ENCODE measurements around the gene ITPR1. TPM values are rescaled to one million over a fixed set of nuclear protein-coding genes. Genes with fewer than 3 reads are reported as not detected.
A peak's percentile ranks its signal among the peaks of the same experiment; 100 is the strongest.

Gene ITPR1
- total and polyA plus RNA-seq, 8 donors = 34.8 to 57.3 (median 42.0) TPM

GRCh38 chr3:4740397-4741105, 247.4 kb downstream of the ITPR1 start:
- intact Hi-C loops (cut with DNase I) = no loop called here
- DNase-seq (no peak), ATAC-seq (no peak)

GRCh38 chr3:4741106-4741403, 247.9 kb downstream of the ITPR1 start:
- Histone ChIP-seq H3K27ac (peak overlapping the region; percentile 79 to 84), H3K36me3 (no peaks in the 10 kb centered on the region), H3K4me3 (peak overlapping the region in 1 of 2 donors; percentile 14), H3K4me1 (peaks cover 22 to 65% of the 10 kb centered on the region in 2 donors), H3K27me3 (no peaks in the 10 kb centered on the region), H3K9me3 (no peaks in the 10 kb centered on the region)
- TF ChIP-seq CTCF (IDR thresholded peaks at IDR 0.05) = no peak
- DNase-seq (no peak), ATAC-seq (no peak)
- intact Hi-C loops (cut with DNase I) = no loop called here

More at GRCh38 chr3:4740397-4741105, 247.4 kb downstream of the ITPR1 start:
- Histone ChIP-seq H3K4me1 (peaks cover 26 to 65% of the 10 kb centered on the region in 2 donors), H3K4me3 (peak overlapping the region in 1 of 2 donors; percentile 14), H3K36me3 (no peaks in the 10 kb centered on the region), H3K9me3 (no peaks in the 10 kb centered on the region), H3K27ac (peak overlapping the region; percentile 79 to 84), H3K27me3 (no peaks in the 10 kb centered on the region)
- no peak for TF ChIP-seq CTCF (IDR thresholded peaks at IDR 0.05)

GRCh38 chr3:4741404-4742307, 248.5 kb downstream of the ITPR1 start:
- intact Hi-C loops (cut with DNase I) = no loop called here
- Histone ChIP-seq H3K4me1 (peaks cover 22 to 65% of the 10 kb centered on the region in 2 donors), H3K27ac (peak overlapping the region; percentile 79 to 84), H3K27me3 (no peaks in the 10 kb centered on the region), H3K9me3 (no peaks in the 10 kb centered on the region), H3K36me3 (no peaks in the 10 kb centered on the region), H3K4me3 (no peak overlapping the region)
- DNase-seq = peak in 1 of 4 donors; percentile 64
- TF ChIP-seq CTCF (IDR thresholded peaks at IDR 0.05) = no peak
- peak; percentile 87 for ATAC-seq

GRCh38 chr3:4742359-4742758, 249.2 kb downstream of the ITPR1 start:
- no peak for TF ChIP-seq CTCF (IDR thresholded peaks at IDR 0.05)
- H3K4me3 ChIP-seq = no peak overlapping the region
- intact Hi-C loops (cut with DNase I) = no loop called here
- no peaks in the 10 kb centered on the region for H3K9me3 ChIP-seq
- H3K4me1 ChIP-seq = peaks cover 15 to 62% of the 10 kb centered on the region in 2 donors
- H3K27me3 ChIP-seq = no peaks in the 10 kb centered on the region
- DNase-seq = no peak
- peak; percentile 2 for ATAC-seq
- peak overlapping the region; percentile 79 to 84 for H3K27ac ChIP-seq
- H3K36me3 ChIP-seq = no peaks in the 10 kb centered on the region

GRCh38 chr3:4743371-4743770, 250.2 kb downstream of the ITPR1 start:
- TF ChIP-seq CTCF (IDR thresholded peaks at IDR 0.05) = no peak
- Histone ChIP-seq H3K4me1 (peaks cover 15 to 57% of the 10 kb centered on the region in 2 donors), H3K4me3 (no peak overlapping the region), H3K27me3 (no peaks in the 10 kb centered on the region), H3K27ac (no peak overlapping the region), H3K36me3 (no peaks in the 10 kb centered on the region), H3K9me3 (no peaks in the 10 kb centered on the region)
- no peak for ATAC-seq
- DNase-seq = no peak
- intact Hi-C loops (cut with DNase I) = no loop called here

All from left lung (tissue), 10 donors.